DOHH2 (cell line): ENCODE results near the gene FBXO15.

Source experiments
- H3F3A ChIP-seq: fragments of 200-600 bp; sonication (generic), shearing (Covaris generic); 2 replicates; pipeline ENCODE4 v1.6.0; 2016; ENCODE audit warnings: antibody characterized with exemption, mild to moderate bottlenecking; ENCODE audit not compliant: control insufficient read depth, insufficient read depth
- H3K27ac ChIP-seq: fragments of 200-600 bp; sonication (generic); 2 replicates; pipeline ENCODE4 v1.5.1; 2014; ENCODE audit warnings: low read depth, mild to moderate bottlenecking, low read length, moderate library complexity
- H3K27me3 ChIP-seq: fragments of 200-600 bp; sonication (generic); 2 replicates; pipeline ENCODE4 v1.6.1; 2014; ENCODE audit warnings: mild to moderate bottlenecking, low read length, mixed read lengths; ENCODE audit not compliant: control insufficient read depth
- H3K36me3 ChIP-seq: fragments of 200-600 bp; sonication (generic); 2 replicates; pipeline ENCODE4 v1.6.1; 2014; ENCODE audit warnings: mild to moderate bottlenecking, low read length, moderate library complexity, mixed read lengths; ENCODE audit not compliant: control insufficient read depth
- H3K4me1 ChIP-seq: fragments of 200-600 bp; sonication (generic); 2 replicates; pipeline ENCODE4 v1.6.1; 2014; ENCODE audit warnings: mild to moderate bottlenecking, low read length, mixed read lengths; ENCODE audit not compliant: control insufficient read depth
- H3K4me2 ChIP-seq: fragments of 200-600 bp; sonication (generic); 2 replicates; pipeline ENCODE4 v1.6.0; 2014; ENCODE audit warnings: mild to moderate bottlenecking, low read length, moderate library complexity
- H3K4me3 ChIP-seq: fragments of 200-600 bp; sonication (generic); 2 replicates; pipeline ENCODE4 v1.5.1; 2014; ENCODE audit warnings: mild to moderate bottlenecking, low read length, mixed read lengths
- H3K79me2 ChIP-seq: fragments of 200-600 bp; sonication (generic); 2 replicates; pipeline ENCODE4 v1.6.1; 2014; ENCODE audit warnings: mild to moderate bottlenecking, low read length, mixed read lengths; ENCODE audit not compliant: control insufficient read depth
- H3K9me2 ChIP-seq: fragments of 200-600 bp; sonication (generic); replicated peaks from 2 replicates; pipeline ENCODE4 v1.6.1; 2014; ENCODE audit warnings: mild to moderate bottlenecking, low read length, mixed read lengths; ENCODE audit not compliant: control insufficient read depth
- H3K9me3 ChIP-seq: fragments of 200-600 bp; sonication (generic); 2 replicates; pipeline ENCODE4 v1.6.1; 2014; ENCODE audit warnings: antibody characterized with exemption, low read length, mixed read lengths; ENCODE audit not compliant: control insufficient read depth, insufficient read depth
- H4K20me1 ChIP-seq: fragments of 200-600 bp; sonication (generic); 2 replicates; pipeline ENCODE4 v1.6.0; 2014; ENCODE audit warnings: low read depth, mild to moderate bottlenecking, antibody characterized with exemption, low read length, moderate library complexity; ENCODE audit not compliant: control insufficient read depth, insufficient read depth
- EZH2phosphoT487 ChIP-seq: fragments of 200-600 bp; sonication (generic); IDR thresholded peaks from 2 replicates; pipeline ENCODE4 v1.6.1; 2017; ENCODE audit warnings: borderline replicate concordance, mild to moderate bottlenecking, antibody characterized with exemption, low read length, moderate library complexity, mixed read lengths
- TF ChIP-seq, protein P1 (sequence below): fragments of 200-600 bp; sonication (generic); IDR thresholded peaks from one replicate; pipeline ENCODE4 v1.5.1; 2014; ENCODE audit warnings: antibody characterized with exemption, mild to moderate bottlenecking, low read depth, low read length; ENCODE audit not compliant: poor library complexity, severe bottlenecking

FBXO15 gene

GRCh38 chr18:74147779-74148542 is at the start of gene FBXO15, which contains the start of gene TIMM21:
Gene FBXO15, minus strand, starts transcription at chr18:74147834. Its CDS starts 49 bp downstream, at chr18:74147785.
Gene TIMM21, plus strand, starts transcription at chr18:74148523. Its CDS starts 286 bp downstream, at chr18:74148809.
- peak within 1 kb of the TSS; percentile 94 for H3K4me2 ChIP-seq
- H3K27ac ChIP-seq, result peak within 1 kb of the TSS; percentile 92
- H4K20me1 ChIP-seq, result peaks cover 8% of the 10 kb centered on the region; the same call in 1 of the 2 replicates
- TF ChIP-seq EZH2phosphoT487, result no peak
- TF ChIP-seq, protein P1, sequence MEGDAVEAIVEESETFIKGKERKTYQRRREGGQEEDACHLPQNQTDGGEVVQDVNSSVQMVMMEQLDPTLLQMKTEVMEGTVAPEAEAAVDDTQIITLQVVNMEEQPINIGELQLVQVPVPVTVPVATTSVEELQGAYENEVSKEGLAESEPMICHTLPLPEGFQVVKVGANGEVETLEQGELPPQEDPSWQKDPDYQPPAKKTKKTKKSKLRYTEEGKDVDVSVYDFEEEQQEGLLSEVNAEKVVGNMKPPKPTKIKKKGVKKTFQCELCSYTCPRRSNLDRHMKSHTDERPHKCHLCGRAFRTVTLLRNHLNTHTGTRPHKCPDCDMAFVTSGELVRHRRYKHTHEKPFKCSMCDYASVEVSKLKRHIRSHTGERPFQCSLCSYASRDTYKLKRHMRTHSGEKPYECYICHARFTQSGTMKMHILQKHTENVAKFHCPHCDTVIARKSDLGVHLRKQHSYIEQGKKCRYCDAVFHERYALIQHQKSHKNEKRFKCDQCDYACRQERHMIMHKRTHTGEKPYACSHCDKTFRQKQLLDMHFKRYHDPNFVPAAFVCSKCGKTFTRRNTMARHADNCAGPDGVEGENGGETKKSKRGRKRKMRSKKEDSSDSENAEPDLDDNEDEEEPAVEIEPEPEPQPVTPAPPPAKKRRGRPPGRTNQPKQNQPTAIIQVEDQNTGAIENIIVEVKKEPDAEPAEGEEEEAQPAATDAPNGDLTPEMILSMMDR, result no peak
- peak within 1 kb of the TSS; percentile 92 for H3K4me3 ChIP-seq
- peaks cover 35% of the 10 kb centered on the region for H3K4me1 ChIP-seq
- peaks cover 42% of the 10 kb centered on the region for H3K36me3 ChIP-seq
- H3F3A ChIP-seq, result no peaks in the 10 kb centered on the region
- H3K79me2 ChIP-seq, result peaks cover 46% of the 10 kb centered on the region
- H3K27me3 ChIP-seq, result peaks cover 3% of the 10 kb centered on the region; the same call in 1 of the 2 replicates
- no peaks in the 10 kb centered on the region for H3K9me2 ChIP-seq
- H3K9me3 ChIP-seq, result no peaks in the 10 kb centered on the region

DNA sequence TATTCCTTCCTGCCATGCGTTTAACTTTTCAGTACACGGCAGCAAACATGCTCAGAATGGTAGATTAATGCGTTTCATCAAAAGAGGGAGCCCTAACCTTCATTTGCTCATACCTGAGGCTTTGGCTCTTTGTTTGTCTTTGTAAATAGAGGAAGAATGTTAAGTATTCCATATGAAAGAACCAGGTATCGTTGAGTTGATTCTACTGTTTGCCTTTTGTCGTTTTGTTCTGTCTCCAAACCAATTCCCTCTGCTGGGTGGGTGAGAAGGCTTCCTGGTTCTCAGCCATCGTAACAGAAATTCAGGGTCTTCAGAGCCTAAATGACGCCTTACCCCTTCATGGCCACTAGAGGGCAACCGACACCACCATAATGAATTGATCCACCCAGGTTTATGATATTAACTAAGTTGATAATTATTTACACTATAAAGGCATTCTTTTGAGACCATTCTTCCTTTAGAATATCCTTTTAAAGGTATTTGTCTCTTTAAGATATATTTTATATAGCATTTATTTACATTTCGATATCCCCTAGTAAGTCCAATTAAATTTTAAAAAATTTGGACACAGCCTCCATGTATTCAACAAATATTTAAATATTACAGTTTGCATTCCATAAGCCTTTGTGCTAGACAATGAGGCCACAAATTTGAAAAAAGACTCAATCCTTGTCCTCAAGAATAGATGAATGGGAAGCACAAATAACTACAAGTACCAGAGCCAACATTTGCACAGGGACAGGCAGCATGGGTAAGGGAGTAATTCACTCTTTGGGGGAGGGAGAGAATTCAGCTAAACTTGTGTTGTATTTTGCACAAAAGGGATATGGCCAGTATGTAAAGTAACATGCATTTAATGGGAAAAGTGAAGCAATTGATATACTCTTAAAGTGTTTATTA is 48.8 kb upstream of the FBXO15 start:
- no peaks in the 10 kb centered on the region for H3K27me3 ChIP-seq
- H3K27ac ChIP-seq, result no peak overlapping the region
- peaks cover 15% of the 10 kb centered on the region for H3K4me1 ChIP-seq
- H3K4me3 ChIP-seq, result peak overlapping the region; percentile 62
- no peaks in the 10 kb centered on the region for H3K36me3 ChIP-seq
- no peaks in the 10 kb centered on the region for H3F3A ChIP-seq
- TF ChIP-seq, protein P1, result peak; percentile 85
- TF ChIP-seq EZH2phosphoT487, result no peak
- no peaks in the 10 kb centered on the region for H3K9me2 ChIP-seq
- no peaks in the 10 kb centered on the region for H3K9me3 ChIP-seq
- H3K79me2 ChIP-seq, result no peaks in the 10 kb centered on the region
- peak overlapping the region; percentile 83 for H3K4me2 ChIP-seq
- H4K20me1 ChIP-seq, result no peaks in the 10 kb centered on the region

GRCh38 chr18:74194691-74195090 is 47.1 kb upstream of the FBXO15 start:
- Histone ChIP-seq H3K27ac (no peak overlapping the region), H3K4me1 (peaks cover 15% of the 10 kb centered on the region), H3K9me2 (no peaks in the 10 kb centered on the region), H4K20me1 (no peaks in the 10 kb centered on the region), H3K79me2 (no peaks in the 10 kb centered on the region), H3F3A (no peaks in the 10 kb centered on the region), H3K36me3 (no peaks in the 10 kb centered on the region), H3K27me3 (no peaks in the 10 kb centered on the region), H3K4me2 (no peak overlapping the region), H3K9me3 (no peaks in the 10 kb centered on the region), H3K4me3 (no peak overlapping the region)
- TF ChIP-seq, protein P1, result no peak
- no peak for TF ChIP-seq EZH2phosphoT487
